Smooth muscle cell (in vitro differentiated cells): ENCODE measurements around the gene TPD52L2. TPM values are rescaled to one million over a fixed set of nuclear protein-coding genes. Genes with fewer than 3 reads are reported as not detected.
A peak's percentile ranks its signal among the peaks of the same experiment; 100 is the strongest.

ENCODE experiments used
- DNase-seq: peaks from one replicate; lab custom pipeline; 2025; ENCODE audit not compliant: unreplicated experiment; lab: John Stamatoyannopoulos, UW
- H2AFZ ChIP-seq: fragments of 200-600 bp; sonication (generic); 2 replicates; pipeline ENCODE4 v1.6.0; 2016; ENCODE audit warnings: antibody characterized with exemption, low read depth, mild to moderate bottlenecking
- H3F3A ChIP-seq: fragments of 200-600 bp; sonication (generic); 2 replicates; pipeline ENCODE4 v1.6.0; 2017; ENCODE audit warnings: antibody characterized with exemption, low read depth
- H3K27ac ChIP-seq: fragments of 200-600 bp; sonication (generic); 2 replicates; pipeline ENCODE4 v1.5.1; 2016; ENCODE audit warnings: low read depth, mild to moderate bottlenecking
- H3K27me3 ChIP-seq: fragments of 200-600 bp; sonication (generic); 2 replicates; pipeline ENCODE4 v1.6.1; 2016; ENCODE audit warnings: low read depth, mild to moderate bottlenecking
- H3K36me3 ChIP-seq: fragments of 200-600 bp; sonication (generic); 2 replicates; pipeline ENCODE4 v1.5.1; 2016; ENCODE audit warnings: low read depth
- H3K4me1 ChIP-seq: fragments of 200-600 bp; sonication (generic); 2 replicates; pipeline ENCODE4 v1.5.1; 2016; ENCODE audit warnings: low read depth
- H3K4me2 ChIP-seq: fragments of 200-600 bp; sonication (generic); 2 replicates; pipeline ENCODE4 v1.6.0; 2016; ENCODE audit warnings: mild to moderate bottlenecking
- H3K4me3 ChIP-seq: fragments of 200-600 bp; sonication (generic); 2 replicates; pipeline ENCODE4 v1.5.1; 2016; ENCODE audit warnings: mild to moderate bottlenecking
- H3K79me2 ChIP-seq: fragments of 200-600 bp; sonication (generic); 2 replicates; pipeline ENCODE4 v1.6.0; 2016; ENCODE audit warnings: low read depth, mild to moderate bottlenecking
- H3K9ac ChIP-seq: fragments of 200-600 bp; sonication (generic); 2 replicates; pipeline ENCODE4 v1.6.0; 2016; ENCODE audit warnings: low read depth
- H3K9me3 ChIP-seq: fragments of 200-600 bp; sonication (generic); replicated peaks from 2 replicates; pipeline ENCODE4 v1.5.1; 2016; ENCODE audit warnings: low read depth
- H4K20me1 ChIP-seq: fragments of 200-600 bp; sonication (generic); 2 replicates; pipeline ENCODE4 v1.6.0; 2016; ENCODE audit warnings: low read depth
- CTCF ChIP-seq: fragments of 200-600 bp; sonication (generic); IDR thresholded peaks from 2 replicates; pipeline ENCODE4 v1.5.1; 2017; ENCODE audit warnings: borderline replicate concordance, mild to moderate bottlenecking, antibody characterized with exemption; ENCODE audit not compliant: insufficient read depth, poor library complexity, severe bottlenecking
- WGBS: methylation state at CpG from one replicate; pipeline ENCODE4 v1.1.7; 2016; ENCODE audit warnings: low lambda C conversion rate; 5-methylcytosine and 5-hydroxymethylcytosine counted together
- polyA plus RNA-seq: library from polyadenylated mRNA; unstranded; fragments of >200 nt; fragmentation: Nextera tagmentation; extraction: Ambion mirVana; gene quantifications from 2 replicates; pipeline ENCODE4 v1.2.1, GENCODE V29; 2016
- total RNA-seq: library from RNA; depleted of rRNA; stranded (reverse); fragments of >200 nt; gene quantifications from 2 replicates; pipeline ENCODE4 v1.2.3, GENCODE V29; 2014

Gene TPD52L2
- total and polyA plus RNA-seq, 2 experiments from 2014 or later = 74.4 to 93.8 TPM

GRCh38 chr20:63828951-63829350 lies 36.1 kb upstream of the TPD52L2 start:
- no peaks in the 10 kb centered on the region for H3K27me3 ChIP-seq
- WGBS = 73% methylated on average over 10 of the region's 10 CpGs
- DNase-seq = no peak
- peaks cover 39% of the 10 kb centered on the region for H4K20me1 ChIP-seq
- H3F3A ChIP-seq = no peaks in the 10 kb centered on the region
- TF ChIP-seq CTCF = no peak
- no peaks in the 10 kb centered on the region for H3K36me3 ChIP-seq
- H3K9me3 ChIP-seq = no peaks in the 10 kb centered on the region
- H3K4me1 ChIP-seq = peaks cover 9% of the 10 kb centered on the region
- H3K4me3 ChIP-seq = peak overlapping the region; percentile 82
- no peak overlapping the region for H3K9ac ChIP-seq
- H3K79me2 ChIP-seq = peaks cover 11% of the 10 kb centered on the region
- peak overlapping the region; percentile 99 for H3K4me2 ChIP-seq
- H2AFZ ChIP-seq = no peak overlapping the region
- no peak overlapping the region for H3K27ac ChIP-seq

GRCh38 chr20:63829603-63829944 lies 35.5 kb upstream of the TPD52L2 start:
- WGBS = 24% methylated on average over 10 of the region's 10 CpGs
- peaks cover 14% of the 10 kb centered on the region for H3K4me1 ChIP-seq
- no peak overlapping the region for H3K27ac ChIP-seq
- peak overlapping the region; percentile 99 for H3K4me2 ChIP-seq
- H3F3A ChIP-seq = no peaks in the 10 kb centered on the region
- TF ChIP-seq CTCF = no peak
- H4K20me1 ChIP-seq = peaks cover 38% of the 10 kb centered on the region
- H3K36me3 ChIP-seq = no peaks in the 10 kb centered on the region
- H3K9ac ChIP-seq = peak overlapping the region; percentile 43
- H2AFZ ChIP-seq = no peak overlapping the region
- peaks cover 11% of the 10 kb centered on the region for H3K79me2 ChIP-seq
- no peaks in the 10 kb centered on the region for H3K9me3 ChIP-seq
- H3K4me3 ChIP-seq = peak overlapping the region; percentile 82
- no peaks in the 10 kb centered on the region for H3K27me3 ChIP-seq
- DNase-seq = no peak

GRCh38 chr20:63829945-63830835 lies 34.9 kb upstream of the TPD52L2 start:
- Histone ChIP-seq H3K79me2 (peaks cover 11% of the 10 kb centered on the region), H3K4me1 (peaks cover 19% of the 10 kb centered on the region), H3F3A (no peaks in the 10 kb centered on the region), H3K27ac (no peak overlapping the region), H3K9me3 (no peaks in the 10 kb centered on the region), H4K20me1 (peaks cover 38% of the 10 kb centered on the region), H3K36me3 (no peaks in the 10 kb centered on the region), H3K9ac (peak overlapping the region; percentile 43), H3K27me3 (no peaks in the 10 kb centered on the region), H3K4me2 (peak overlapping the region; percentile 99), H3K4me3 (peak overlapping the region; percentile 82), H2AFZ (peak overlapping the region; percentile 87)
- no peak for DNase-seq
- no peak for TF ChIP-seq CTCF
- WGBS = 1% methylated on average over 48 of the region's 99 CpGs
